ENCODE measurements around the gene GCAT. TPM values are rescaled to one million over a fixed set of nuclear protein-coding genes. Genes with fewer than 3 reads are reported as not detected.

GCAT gene
- total and polyA plus RNA-seq, 2 of the 13 experiments (the other 11 are each of a cell fraction or from before 2014, with no cell fraction given): 28.0 to 50.3 TPM

- no peak for TF ChIP-seq AKNA (CRISPR knock-in tag; IDR thresholded peaks at IDR 0.05; ENCODE audit: borderline replicate concordance)
- TF ChIP-seq HMG20B (CRISPR knock-in tag; conservative IDR thresholded peaks at IDR 0.05): no peak
- no peak for TF ChIP-seq ZNF501 (CRISPR knock-in tag; IDR thresholded peaks at IDR 0.05)
- TF ChIP-seq ZGPAT (CRISPR knock-in tag; IDR thresholded peaks at IDR 0.05): 0 out of 2 replicates have a peak, but pooled peaks have one; percentile 22
- no peak for TF ChIP-seq ESRRA (CRISPR knock-in tag; IDR thresholded peaks at IDR 0.05; ENCODE audit: low read depth)
- TF ChIP-seq KDM6A (CRISPR knock-in tag; IDR thresholded peaks at IDR 0.05; ENCODE audit: low read depth): peak; percentile 75
- TF ChIP-seq ZBTB49 (CRISPR knock-in tag; IDR thresholded peaks at IDR 0.05; ENCODE audit: borderline replicate concordance): no peak
- TF ChIP-seq ZSCAN31 (CRISPR knock-in tag; IDR thresholded peaks at IDR 0.05; ENCODE audit: low read depth): no peak
- no peak for TF ChIP-seq TCF12 (IDR thresholded peaks at IDR 0.05)
- TF ChIP-seq TCF12 (CRISPR knock-in tag; IDR thresholded peaks at IDR 0.05): no peak
- 0 out of 2 replicates have a peak, but pooled peaks have one; percentile 40 for TF ChIP-seq KDM3A (CRISPR knock-in tag; IDR thresholded peaks at IDR 0.05; ENCODE audit: low read depth)
- no peak for TF ChIP-seq FLYWCH1 (CRISPR knock-in tag; IDR thresholded peaks at IDR 0.05)
- TF ChIP-seq PRDM15 (CRISPR knock-in tag; IDR thresholded peaks at IDR 0.05): no peak
- TF ChIP-seq THAP7 (CRISPR knock-in tag; IDR thresholded peaks at IDR 0.05): no peak
- no peak for TF ChIP-seq ZNF577 (CRISPR knock-in tag; IDR thresholded peaks at IDR 0.05; ENCODE audit: borderline replicate concordance, low read depth)
These were observed 47.6 kb upstream of the GCAT start (continued) for GRCh38 chr22:37760152-37760551.
